Heart right ventricle (tissue), 16 donors: ENCODE measurements around the gene CDY1B. TPM values are rescaled to one million over a fixed set of nuclear protein-coding genes. Genes with fewer than 3 reads are reported as not detected.
"Not testable (repeated sequence)": the region's sequence is repeated elsewhere in the genome, so short reads cannot be mapped to it uniquely, and the experiment has no call there.

Experiments used
- ATAC-seq, 8 donors: fragments of 200-7000 bp; cut with Tn5 transposase; one replicate each; pipeline ENCODE4 v1.9.1; 2020; ENCODE audit warnings: mild to moderate bottlenecking in 8 of 8, moderate library complexity in 8 of 8, moderate number of reproducible peaks in 1 of 8
- DNase-seq, 2 donors: peaks; one replicate each; pipeline ENCODE4 v3.0.0-alpha.2; 2020
- H3K27ac ChIP-seq, 10 donors: fragments of 200-600 bp; sonication (generic) in 2 of 10; one replicate each; pipeline versions ENCODE4 v1.5.0 to v1.8.0; 2020 to 2022; ENCODE audit warnings: mild to moderate bottlenecking in 3 of 10
- H3K27me3 ChIP-seq, 7 donors: fragments of 200-600 bp; one replicate each; pipeline ENCODE4 v1.8.0; 2021 to 2022; ENCODE audit warnings: mild to moderate bottlenecking in 2 of 7
- H3K36me3 ChIP-seq, 9 donors: fragments of 200-600 bp; sonication (generic) in 1 of 9; one replicate each; pipeline versions ENCODE4 v1.5.0 to v1.8.0; 2020 to 2022; ENCODE audit warnings: mild to moderate bottlenecking in 2 of 9
- H3K4me1 ChIP-seq, 9 donors: fragments of 200-600 bp; sonication (generic) in 1 of 9; one replicate each; pipeline versions ENCODE4 v1.5.0 to v1.8.0; 2020 to 2022; ENCODE audit warnings: mild to moderate bottlenecking in 4 of 9
- H3K4me3 ChIP-seq, 10 donors: fragments of 200-600 bp; sonication (generic) in 2 of 10; one replicate each; pipeline versions ENCODE4 v1.5.0 to v1.8.0; 2020 to 2022; ENCODE audit warnings: mild to moderate bottlenecking in 7 of 10, moderate library complexity in 2 of 10
- H3K9me3 ChIP-seq, 11 donors: fragments of 200-600 bp in 10 of 11; sonication (generic) in 2 of 11; one replicate each; pipeline versions ENCODE4 v1.5.0 to v1.8.0; 2013 to 2022; ENCODE audit warnings: mild to moderate bottlenecking in 2 of 11, control low read depth in 1 of 11, moderate library complexity in 1 of 11
- WGBS, 2 donors: extraction: QIAGEN DNeasy Blood & Tissue Kit; methylation state at CpG; one replicate each; pipeline ENCODE4 v1.1.7; 2013; ENCODE audit warnings: inconsistent platforms in 1 of 2; 5-methylcytosine and 5-hydroxymethylcytosine counted together
- intact Hi-C, 10 donors: fragments of 100-400 bp; cut with DNase I; formaldehyde crosslinking; loops; one replicate each; pipeline versions ENCODE4 v1.11.1 to v1.14.2; 2022
- long read RNA-seq, 3 donors: library from polyadenylated mRNA; unstranded; transcript quantifications; one replicate each; pipeline ENCODE4 v2.0.0, GENCODE V29; 2020 to 2021
- polyA plus RNA-seq, 2 donors: library from polyadenylated mRNA; stranded (reverse); fragments of 200-250 nt; gene quantifications; one replicate each; pipeline ENCODE4 v1.2.3, GENCODE V29; 2013
- total RNA-seq, 10 donors: library from RNA; stranded (reverse); fragmentation: NEBNext Ultra II Directional in 3 of 10; extraction: Animal tissue kit (Norgen Biotek cat#: 25700) in 3 of 10; gene quantifications; one replicate each; pipeline versions ENCODE4 v1.2.1 to v1.2.4, GENCODE V29; 2021 to 2023
- donor health status: Arrhythmogenic right ventricular cardiomyopathy.
- donor health status: ischemic (EF 13 %, LVEDD 7.1; RV severe dilation, severe dysfunction).
- donor health status: healthy with polysubstance abuse.
- donor health status: DM: no; HTN: yes; CAD: no.
- donor health status: DM: no; HTN: no; CAD: no.
- donor health status: ischemic (EF 25% LVEDD 6.9; RV normal size, moderate dysfunction).
- donor health status: ischemic (EF 25% LVEDD 5.7; RV mildly dilated, moderate dysfunction).
- donor health status: healthy.
- donor health status: DM: yes; HTN: yes; CAD: no.
- donor health status: Ischemic cardiomyopathy.
- donor health status: ischemic (EF 35%, LVEDD 5.7; RV mildly dilated, moderate dysfunction).
- donor health status: nonischemic (EF 11% LVEDD 7.7; RV severe dilation, severe dysfunction).
- donor health status: DM: yes; HTN: yes; CAD: no.
- donor health status: PGD.
- donor health status: ischemic (EF 29% LVEDD 5.4; RV normal size, mild dysfunction).
- donor health status: nonischemic (EF 23%, LVEDD 6.1; RV moderate dilation, normal function).

Gene CDY1B, protein sequence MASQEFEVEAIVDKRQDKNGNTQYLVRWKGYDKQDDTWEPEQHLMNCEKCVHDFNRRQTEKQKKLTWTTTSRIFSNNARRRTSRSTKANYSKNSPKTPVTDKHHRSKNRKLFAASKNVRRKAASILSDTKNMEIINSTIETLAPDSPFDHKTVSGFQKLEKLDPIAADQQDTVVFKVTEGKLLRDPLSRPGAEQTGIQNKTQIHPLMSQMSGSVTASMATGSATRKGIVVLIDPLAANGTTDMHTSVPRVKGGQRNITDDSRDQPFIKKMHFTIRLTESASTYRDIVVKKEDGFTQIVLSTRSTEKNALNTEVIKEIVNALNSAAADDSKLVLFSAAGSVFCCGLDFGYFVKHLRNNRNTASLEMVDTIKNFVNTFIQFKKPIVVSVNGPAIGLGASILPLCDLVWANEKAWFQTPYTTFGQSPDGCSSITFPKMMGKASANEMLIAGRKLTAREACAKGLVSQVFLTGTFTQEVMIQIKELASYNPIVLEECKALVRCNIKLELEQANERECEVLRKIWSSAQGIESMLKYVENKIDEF
- not detected for total RNA-seq
- not detected for polyA plus RNA-seq
- long read RNA-seq, donor 1, result 0 reads
- long read RNA-seq, donor 2, result 0 reads
- long read RNA-seq, donor 3, result 0 reads

DNA sequence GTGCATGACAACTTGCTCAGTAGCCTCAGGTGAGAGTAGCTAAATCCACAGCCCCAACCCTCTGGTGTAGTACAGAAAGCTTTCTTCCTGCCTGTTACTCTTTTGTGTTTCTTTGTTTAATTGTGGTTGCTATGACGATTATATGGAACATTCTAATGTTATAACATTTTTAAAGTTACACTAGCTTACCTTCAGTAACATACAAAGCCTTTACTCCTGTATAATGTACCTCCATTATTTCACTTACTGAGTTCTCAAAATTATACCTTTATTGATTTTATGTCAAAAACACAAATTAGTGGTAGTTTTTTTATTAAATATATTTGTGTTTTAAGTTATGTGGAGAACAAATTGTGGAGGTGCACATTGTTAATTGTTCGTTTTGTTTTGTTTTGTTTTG lies at the start of gene CDY1B:
Gene CDY1B (minus strand): TSS at position 101 of the 400 bp plus-strand sequence. CDS start 331 bp downstream, outside the sequence.
- H3K27ac ChIP-seq, H3K9me3 ChIP-seq, H3K4me3 ChIP-seq, ATAC-seq, intact Hi-C loops, H3K36me3 ChIP-seq, DNase-seq, H3K27me3 ChIP-seq, H3K4me1 ChIP-seq: not testable (repeated sequence)
- no CpG with 5 or more reads among the region's 2 CpGs for WGBS, 2 donors

DNA sequence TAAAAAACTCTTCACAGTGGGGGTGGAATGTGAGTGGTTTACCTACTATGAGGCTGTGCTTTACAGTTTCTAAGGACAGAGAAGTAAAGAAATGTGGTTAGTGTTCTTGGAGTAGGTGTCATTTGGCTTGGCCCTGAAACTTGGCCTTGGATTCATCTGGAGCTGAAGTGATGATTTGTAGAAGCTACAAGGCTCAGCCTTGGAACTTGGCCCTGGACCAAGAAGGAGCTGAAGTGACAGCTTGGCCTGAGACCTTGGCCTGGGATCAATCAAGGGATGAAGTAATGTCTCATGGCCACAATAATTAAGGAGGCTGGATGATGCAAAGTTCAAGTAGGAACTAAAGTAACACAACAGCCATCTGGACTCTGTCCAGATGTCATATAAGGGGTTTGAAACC lies 1.7 kb upstream of the CDY1B start:
- H3K4me3 ChIP-seq, H3K36me3 ChIP-seq, DNase-seq, H3K27ac ChIP-seq, intact Hi-C loops, H3K9me3 ChIP-seq, H3K27me3 ChIP-seq, H3K4me1 ChIP-seq: not testable (repeated sequence)
- ATAC-seq, result peak in 2 of 8 donors; percentile 37 to 42

DNA sequence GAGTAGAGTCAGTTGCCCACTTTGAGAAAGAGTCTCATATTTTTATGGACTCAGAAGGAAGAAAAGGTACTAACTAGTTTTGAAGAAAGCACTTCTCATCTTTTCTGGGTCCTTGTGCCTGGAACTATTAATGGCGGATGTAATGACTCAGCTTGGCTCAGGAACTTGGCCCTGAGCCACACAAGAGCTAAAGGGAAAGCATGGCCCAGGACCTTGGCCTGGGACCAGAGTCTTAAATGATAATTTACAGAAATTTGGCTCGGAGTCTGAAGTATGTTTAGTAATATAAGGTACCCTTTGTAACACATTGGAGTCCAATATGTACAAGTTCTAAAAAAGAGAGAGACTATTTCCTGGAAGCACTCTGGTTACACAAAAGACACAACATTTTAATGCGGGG lies 4.6 kb downstream of the CDY1B start:
- H3K27me3 ChIP-seq, DNase-seq, intact Hi-C loops, H3K4me3 ChIP-seq, H3K36me3 ChIP-seq, H3K27ac ChIP-seq, H3K9me3 ChIP-seq, H3K4me1 ChIP-seq, ATAC-seq: not testable (repeated sequence)
- WGBS, 2 donors, result no CpG with 5 or more reads among the region's 3 CpGs

DNA sequence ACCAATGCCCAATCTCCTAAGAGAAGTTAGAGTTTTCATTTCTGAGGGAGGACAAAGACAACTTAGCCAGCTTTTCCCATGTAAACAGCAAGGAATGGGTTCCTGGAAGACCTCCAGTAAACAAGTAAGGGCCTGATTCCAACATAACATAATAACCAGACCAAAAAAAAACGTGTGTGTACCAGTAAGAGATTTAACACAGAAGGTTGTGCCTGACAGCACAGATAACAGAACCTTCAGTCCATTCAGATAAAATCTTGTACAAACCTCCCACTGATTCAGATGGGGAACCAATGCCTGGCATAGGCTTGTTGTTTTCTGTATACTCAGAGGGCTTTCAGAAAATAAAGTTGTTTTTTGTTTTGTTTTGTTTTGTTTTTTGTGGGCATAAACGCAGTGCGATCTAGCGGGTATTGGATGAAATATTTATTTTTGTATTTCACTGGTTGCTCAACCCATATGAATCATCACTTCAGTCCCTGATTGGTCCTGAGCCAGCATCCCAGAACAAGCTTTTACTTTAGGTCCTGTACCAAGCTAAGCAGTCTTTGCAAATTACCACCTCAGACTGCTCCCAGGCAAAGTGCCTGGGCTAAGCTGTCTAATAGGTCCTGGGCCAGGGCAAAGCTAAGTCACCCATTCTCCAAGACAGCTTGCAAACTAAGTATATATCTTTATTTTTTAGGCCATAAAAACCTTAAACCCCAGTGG lies 8.7 kb downstream of the CDY1B start:
- ATAC-seq, result peak in 3 of 8 donors; percentile 42 to 73 (median 48)
- intact Hi-C loops, H3K4me3 ChIP-seq: not testable (repeated sequence)

DNA sequence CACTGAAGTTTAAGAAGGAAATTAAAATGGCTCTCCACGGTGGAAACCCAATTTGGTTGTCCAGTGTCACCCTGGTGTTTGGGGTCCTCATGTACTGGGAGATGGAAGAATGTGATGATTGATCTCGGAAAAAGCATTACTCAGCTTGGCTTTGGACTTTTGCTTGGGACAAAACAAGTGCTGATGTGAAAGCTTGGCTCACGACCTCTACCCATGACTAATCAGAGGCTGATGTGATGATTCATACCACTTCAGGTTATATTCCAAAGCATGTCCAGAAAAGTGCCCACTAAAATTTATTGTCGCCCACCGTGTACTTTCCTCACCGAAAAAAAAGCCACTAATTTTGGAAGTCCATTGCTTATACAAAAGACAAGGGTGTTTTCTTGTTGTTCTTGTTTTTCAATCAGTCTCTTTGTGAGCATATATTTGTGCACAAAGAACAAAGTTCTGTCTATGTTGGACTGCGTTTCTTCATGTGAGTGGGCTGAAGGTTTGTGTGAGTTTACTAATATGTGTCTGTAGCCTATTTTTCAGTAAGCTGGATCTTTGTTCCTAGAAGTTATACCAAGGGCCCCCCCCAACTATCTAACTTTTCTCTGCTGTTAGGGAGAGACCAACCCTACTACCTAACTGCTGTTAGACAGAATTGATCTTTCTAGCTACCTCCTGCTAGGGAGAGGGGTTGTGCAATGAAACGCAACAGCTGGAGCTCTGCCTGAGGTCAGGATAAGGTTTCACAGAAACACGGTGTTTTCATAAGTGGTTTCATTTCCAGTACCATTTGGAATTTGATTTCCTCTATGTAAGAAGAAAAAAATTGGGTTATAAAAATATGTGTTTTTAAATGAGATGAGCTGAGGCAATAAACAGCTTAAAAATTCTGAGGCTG lies 21.4 kb downstream of the CDY1B start:
- H3K27ac ChIP-seq, H3K27me3 ChIP-seq, ATAC-seq, H3K4me1 ChIP-seq, H3K36me3 ChIP-seq, intact Hi-C loops, H3K4me3 ChIP-seq, H3K9me3 ChIP-seq, DNase-seq: not testable (repeated sequence)
- no CpG with 5 or more reads among the region's 9 CpGs for WGBS, 2 donors

More for the DNA sequence above, 8.7 kb downstream of the CDY1B start:
- H3K27ac ChIP-seq, DNase-seq, H3K9me3 ChIP-seq, H3K4me1 ChIP-seq, H3K36me3 ChIP-seq, H3K27me3 ChIP-seq: not testable (repeated sequence)
- no CpG with 5 or more reads among the region's 4 CpGs for WGBS, 2 donors
